OCI-LY1 (cell line): Measurements from ENCODE around the gene SLC11A1.

ENCODE experiments used
- EZH2 ChIP-seq: fragments of 200-600 bp; sonication (generic), shearing (Covaris generic); IDR thresholded peaks from 2 replicates; pipeline ENCODE4 v1.8.0; 2017; ENCODE audit warnings: borderline replicate concordance, mixed run types, mild to moderate bottlenecking, antibody characterized with exemption, low read length, moderate library complexity, mixed read lengths
- TF ChIP-seq, protein P1 (sequence below): fragments of 200-600 bp; sonication (generic), shearing (Covaris generic); IDR thresholded peaks from 2 replicates; pipeline ENCODE4 v1.5.1; 2017; ENCODE audit warnings: mild to moderate bottlenecking, antibody characterized with exemption, low read length, moderate library complexity, mixed read lengths

DNA sequence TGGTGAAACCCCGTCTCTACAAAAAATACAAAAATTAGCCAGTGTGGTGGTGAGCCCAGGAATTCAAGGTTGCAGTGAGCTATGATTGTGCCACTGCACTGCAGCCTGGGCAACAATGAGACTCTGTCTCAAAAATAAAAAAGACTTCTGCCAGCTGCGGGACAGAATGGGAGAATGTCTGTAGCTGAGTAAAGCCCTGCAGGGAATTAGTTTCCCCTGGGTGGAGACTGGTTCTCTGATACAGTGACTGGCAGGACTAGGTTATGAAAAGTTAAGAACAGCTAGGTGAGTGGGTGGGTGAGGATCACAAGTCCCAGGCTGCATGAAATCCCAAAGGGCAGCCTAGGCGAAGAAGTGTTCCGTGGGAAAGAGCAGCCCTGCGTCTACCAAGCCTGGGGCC lies 39.2 kb upstream of the SLC11A1 start:
- TF ChIP-seq EZH2: no peak
- TF ChIP-seq, protein P1, sequence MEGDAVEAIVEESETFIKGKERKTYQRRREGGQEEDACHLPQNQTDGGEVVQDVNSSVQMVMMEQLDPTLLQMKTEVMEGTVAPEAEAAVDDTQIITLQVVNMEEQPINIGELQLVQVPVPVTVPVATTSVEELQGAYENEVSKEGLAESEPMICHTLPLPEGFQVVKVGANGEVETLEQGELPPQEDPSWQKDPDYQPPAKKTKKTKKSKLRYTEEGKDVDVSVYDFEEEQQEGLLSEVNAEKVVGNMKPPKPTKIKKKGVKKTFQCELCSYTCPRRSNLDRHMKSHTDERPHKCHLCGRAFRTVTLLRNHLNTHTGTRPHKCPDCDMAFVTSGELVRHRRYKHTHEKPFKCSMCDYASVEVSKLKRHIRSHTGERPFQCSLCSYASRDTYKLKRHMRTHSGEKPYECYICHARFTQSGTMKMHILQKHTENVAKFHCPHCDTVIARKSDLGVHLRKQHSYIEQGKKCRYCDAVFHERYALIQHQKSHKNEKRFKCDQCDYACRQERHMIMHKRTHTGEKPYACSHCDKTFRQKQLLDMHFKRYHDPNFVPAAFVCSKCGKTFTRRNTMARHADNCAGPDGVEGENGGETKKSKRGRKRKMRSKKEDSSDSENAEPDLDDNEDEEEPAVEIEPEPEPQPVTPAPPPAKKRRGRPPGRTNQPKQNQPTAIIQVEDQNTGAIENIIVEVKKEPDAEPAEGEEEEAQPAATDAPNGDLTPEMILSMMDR: no peak
